ENCODE measurements around the gene IRAG1.
"Not testable (repeated sequence)": the region's sequence is repeated elsewhere in the genome, so short reads cannot be mapped to it uniquely, and the experiment has no call there.

Gene IRAG1

GRCh38 chr11:10709299-10710086 is 15.9 kb upstream of the IRAG1 start:
- no peak for DNase-seq (ENCODE audit: low read depth, low spot score)

DNA sequence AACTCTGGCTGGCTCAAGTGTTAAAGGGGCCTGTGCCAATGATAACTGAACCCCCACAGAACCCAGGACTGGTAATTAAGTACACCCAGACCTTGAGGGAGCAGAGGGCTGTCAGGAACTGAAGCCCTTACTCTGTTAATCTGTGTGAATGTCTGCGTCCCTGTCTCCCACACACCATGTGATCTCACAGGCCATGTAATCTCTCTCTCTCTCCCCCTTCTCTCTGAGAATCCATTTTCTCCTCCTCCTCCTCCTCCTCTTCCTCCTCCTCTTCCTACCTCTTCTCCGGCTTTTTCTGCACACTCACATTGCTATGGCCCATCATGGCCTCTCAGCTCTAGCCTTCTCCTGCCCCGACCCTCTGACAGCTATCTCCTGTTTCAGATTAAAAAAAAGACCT is 14.6 kb upstream of the IRAG1 start:
- no peak for DNase-seq (ENCODE audit: low read depth, low spot score)

DNA sequence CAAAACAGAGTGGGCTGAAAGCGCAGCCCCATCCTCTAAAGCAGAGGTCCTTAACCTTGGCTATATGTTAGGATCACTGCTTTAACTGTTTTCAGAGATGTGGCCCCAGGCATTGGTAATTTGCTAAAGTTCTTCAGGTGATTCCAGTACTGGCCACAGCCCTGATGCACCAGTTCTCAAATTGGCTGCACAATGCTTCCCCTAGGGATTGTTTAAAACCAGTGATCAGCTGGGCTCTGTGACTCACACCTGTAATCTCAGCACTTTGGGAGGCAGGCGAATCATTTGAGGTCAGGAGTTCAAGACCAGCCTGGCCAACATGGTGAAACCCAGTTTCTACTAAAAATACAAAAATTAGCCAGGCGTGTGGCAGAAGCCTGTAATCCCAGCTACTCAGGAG is 8.4 kb upstream of the IRAG1 start:
- DNase-seq (ENCODE audit: low read depth, low spot score), result no peak

DNA sequence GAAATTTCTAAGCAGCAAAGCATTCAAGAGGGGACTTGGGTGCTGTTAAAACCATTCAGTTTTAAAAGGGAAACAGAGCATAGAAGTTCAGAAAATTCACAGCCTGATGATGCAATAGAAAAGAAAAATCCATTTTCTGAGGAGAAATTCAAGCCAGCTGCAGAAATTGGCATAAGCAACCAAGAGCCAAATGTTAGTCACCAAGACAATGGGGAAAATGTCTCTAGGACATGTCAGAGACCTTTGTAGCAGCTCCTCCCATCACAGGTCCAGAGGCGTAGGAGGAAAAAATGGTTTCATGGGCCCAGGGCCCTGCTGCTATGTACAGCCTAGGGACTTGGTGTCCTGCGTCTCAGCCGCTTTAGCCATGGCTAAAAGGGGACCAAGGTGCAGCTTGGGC is 5.5 kb upstream of the IRAG1 start:
- DNase-seq (ENCODE audit: low read depth, low spot score), result no peak

DNA sequence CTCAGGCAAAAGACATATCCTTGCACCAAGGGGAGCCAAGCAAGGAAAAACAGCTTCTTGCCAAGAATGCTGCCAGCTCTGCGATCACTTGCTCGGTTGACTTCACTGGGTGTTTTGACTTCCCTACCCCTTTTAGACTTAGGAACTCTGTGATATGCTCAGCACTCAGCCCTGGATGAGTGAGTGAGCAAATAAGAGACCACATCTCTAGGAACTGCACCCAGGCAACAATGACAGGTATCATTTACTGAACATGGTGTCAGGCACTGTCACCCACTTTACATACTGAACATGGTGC is 3.7 kb upstream of the IRAG1 start:
- no peak for DNase-seq (ENCODE audit: low read depth, low spot score)

DNA sequence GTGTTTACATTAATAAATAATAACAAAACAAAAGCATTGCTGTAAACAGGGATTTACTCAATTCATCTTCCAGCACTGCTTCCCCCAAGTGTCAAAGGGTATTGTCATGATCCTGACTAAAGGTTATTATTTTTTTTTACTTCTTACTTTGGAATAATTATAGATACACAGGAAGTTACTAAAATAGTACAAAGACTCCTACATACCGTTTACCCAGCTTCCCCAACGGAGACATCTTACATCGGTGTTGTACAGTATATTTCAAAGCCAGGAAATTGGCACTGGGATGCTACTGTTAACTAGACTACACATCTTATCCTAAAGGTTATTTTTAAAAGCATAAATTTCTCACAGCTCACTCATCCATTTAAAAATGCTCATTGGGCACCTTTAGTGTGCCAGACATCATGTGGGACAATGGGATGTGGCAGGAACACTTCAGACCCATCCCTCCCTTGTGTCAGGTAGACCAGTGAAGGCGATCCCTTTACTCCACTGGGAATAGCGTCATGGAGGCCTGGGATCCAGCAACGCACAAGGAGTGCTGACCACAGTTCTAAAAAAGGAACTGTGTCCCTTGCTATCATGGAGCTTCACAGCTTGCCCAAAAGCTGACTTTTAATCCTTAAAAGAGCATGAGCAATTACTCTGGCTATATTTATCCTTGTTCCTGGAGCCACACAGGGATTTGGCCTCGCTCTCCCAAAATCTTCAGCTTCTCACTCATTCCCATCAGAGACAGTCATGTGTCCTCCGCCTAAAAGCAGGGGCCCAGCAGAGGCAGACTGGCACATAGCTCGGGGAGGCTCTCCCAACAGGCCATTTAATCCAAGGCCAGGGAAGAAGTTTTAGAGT is 3.1 kb upstream of the IRAG1 start:
- no peak for DNase-seq (ENCODE audit: low read depth, low spot score)

DNA sequence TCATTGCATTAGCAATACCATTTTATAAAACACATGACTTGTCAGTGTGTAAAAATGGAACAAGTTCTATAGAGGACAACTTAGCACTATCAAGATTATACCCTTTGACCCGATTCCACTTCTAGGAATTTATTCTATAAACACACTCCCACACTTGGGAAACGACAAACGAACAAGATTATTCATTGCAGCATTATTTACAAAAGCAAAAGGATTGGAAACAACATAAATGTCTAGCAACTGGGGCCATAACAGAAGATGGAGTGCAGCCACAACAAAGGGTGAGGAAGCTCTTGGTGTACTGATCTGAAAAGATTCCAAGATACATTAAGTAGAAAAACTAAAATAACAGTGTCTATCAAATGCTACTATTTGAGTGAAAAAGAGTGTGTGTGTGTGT is 2.3 kb upstream of the IRAG1 start:
- DNase-seq (ENCODE audit: low read depth, low spot score), result no peak

DNA sequence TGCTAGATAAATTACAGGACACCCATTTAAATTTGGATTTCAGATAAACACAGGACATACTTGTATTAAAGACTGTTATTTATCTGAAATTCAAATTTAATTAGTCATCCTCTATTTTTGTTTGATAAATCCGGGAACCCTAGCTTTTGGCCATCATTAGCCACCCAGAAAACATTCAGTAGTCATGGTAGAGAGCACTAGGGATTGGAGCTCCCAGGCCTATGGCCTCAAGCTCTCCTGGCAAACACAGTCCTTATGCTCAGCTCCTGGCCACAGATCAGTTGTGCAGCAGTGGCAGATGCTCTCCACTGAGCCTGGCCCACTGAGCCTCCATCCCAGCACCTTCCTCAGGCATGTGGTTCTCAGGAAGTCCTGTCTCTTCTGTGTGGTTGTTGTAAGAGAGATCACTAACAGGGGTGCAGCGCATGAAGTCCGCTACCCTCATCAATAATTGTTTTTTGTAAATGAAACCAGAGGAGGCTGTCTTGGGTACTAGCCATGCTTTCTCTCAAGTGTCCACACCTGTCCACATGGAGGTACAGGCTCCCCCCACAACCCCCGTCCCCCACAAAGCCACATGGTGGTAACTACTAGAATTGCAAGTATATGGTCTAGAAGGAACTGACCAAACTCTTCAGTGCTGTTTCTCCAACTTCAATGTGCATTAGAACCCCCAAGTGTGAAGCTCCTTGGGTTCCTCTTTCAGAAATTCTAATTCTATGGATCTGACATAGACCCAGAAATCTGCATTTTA is 1.1 kb upstream of the IRAG1 start:
- DNase-seq (ENCODE audit: low read depth, low spot score), result no peak

- no peak for DNase-seq (ENCODE audit: low read depth, low spot score)
Measured at GRCh38 chr11:10692531-10693115, 932 bp downstream of the IRAG1 start.

DNA sequence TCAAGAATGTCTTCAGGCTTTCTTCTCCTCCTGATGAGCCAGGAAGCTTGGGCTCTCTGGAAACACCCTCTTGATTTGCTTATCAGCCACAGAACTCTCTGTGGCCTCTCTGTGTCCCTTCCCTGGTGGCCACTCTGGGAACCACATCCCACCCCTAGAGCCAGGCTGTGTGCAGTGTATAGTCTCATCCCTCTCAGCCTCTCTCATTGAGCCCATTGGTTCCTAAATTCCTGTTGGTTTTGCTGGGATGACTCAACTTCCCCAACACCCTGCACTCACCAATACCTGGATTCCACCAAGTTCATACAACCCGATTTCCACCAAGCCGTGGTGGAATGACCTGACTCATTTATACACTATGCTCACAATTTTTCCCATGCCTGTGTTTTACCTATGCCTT is 5.2 kb downstream of the IRAG1 start:
- DNase-seq (ENCODE audit: low read depth, low spot score), result no peak

DNA sequence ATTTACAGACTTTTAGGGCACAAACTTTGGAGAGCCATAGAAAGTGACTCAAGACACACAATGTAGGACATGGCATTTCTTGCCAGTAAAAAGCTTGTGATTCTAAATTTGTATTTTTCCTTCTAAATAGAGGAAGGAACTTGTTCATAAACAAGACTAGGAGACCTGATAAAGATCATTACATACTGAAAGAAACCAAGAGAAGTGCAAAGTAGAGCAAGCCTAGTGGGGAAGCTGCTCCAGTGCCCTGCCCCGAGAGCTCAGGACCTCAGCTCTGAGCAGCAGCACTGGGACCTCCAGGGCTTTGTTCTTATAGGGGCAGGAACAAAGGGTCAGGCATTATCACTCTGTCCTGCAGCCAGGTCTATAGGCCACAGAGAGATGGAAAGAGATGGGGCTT is 7.2 kb downstream of the IRAG1 start:
- DNase-seq (ENCODE audit: low read depth, low spot score), result no peak

DNA sequence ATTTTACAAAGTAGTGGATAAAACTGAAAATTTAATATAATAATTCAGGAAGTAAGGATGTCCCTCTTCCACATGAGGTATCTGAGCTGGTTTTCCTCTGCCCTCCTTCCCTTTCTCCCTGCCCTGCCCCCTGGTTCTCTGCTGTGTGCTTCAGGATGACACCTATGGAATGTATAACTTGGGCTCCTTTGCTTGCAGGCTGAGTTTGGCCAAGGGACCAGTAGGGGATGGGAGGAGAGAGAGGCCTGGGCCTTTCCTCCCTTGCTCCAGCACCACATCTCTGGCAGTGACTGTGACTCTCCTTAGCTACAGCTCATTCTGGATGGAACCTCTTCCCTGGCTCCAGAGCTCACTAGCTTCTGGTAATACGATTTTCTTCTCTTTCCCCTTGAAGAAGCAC is 10.1 kb downstream of the IRAG1 start:
- DNase-seq (ENCODE audit: low read depth, low spot score), result no peak

GRCh38 chr11:10680956-10681487 is 12.5 kb downstream of the IRAG1 start:
- no peak for DNase-seq (ENCODE audit: low read depth, low spot score)

DNA sequence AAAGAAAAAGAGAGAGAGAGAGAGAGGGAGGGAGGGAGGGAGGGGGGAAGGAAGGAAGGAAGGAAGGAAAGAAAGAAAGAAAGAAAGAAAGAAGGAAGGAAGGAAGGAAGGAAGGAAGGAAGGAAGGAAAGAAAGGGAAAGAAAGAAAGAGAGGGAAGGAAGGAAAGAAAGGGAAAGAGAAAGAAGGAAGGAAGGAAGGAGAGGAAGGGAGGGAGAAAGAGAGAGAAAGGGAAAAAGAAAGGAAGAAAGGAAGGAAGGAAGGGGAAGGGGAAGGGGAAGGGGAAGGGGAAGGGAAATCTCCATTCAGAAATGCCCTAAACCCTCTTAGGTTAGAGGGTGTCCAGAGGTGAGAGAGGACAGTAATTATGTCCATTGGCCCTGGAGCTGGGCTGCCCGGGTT is 13.3 kb downstream of the IRAG1 start:
- DNase-seq (ENCODE audit: low read depth, low spot score), result not testable (repeated sequence)

GRCh38 chr11:10679644-10680043 is 13.9 kb downstream of the IRAG1 start:
- no peak for DNase-seq (ENCODE audit: low read depth, low spot score)

DNA sequence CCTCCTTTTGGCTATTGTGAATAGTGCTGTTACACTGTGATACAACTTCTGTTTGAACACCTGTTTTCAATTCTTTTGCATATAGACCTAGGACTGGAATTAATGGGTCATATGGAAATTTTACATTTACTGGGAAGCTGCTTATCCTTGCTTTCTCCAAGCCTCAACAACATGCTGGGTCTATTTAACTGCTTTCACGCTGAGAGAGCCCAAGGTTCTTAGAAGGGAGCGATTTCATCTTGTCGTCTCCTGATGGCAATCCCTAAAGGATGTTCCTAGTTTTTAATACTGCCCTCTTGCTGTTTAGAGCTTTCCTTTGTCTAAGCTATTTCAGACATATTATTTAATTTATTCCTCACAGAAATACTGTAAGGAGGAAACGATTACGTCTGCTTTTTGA is 15.5 kb downstream of the IRAG1 start:
- no peak for DNase-seq (ENCODE audit: low read depth, low spot score)

DNA sequence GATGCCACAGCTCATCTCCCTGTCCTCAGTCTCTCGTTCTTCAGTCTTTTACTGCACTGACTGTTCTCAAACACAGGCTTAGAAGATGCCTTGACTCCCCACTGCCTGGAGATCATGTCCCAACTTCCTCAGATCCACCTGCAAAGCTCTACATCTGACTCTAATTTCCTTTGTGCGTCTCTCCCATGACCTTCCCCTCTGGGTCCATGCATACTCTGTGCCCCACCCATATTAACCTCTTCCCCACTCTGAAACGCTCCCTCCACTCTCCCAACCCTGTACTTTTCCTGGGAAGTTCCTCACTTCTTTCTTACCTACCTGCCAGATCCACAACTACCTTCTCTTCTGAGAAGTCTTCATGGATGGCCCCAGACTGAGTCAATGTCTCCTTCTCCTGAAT is 16.6 kb downstream of the IRAG1 start:
- DNase-seq (ENCODE audit: low read depth, low spot score), result no peak

DNA sequence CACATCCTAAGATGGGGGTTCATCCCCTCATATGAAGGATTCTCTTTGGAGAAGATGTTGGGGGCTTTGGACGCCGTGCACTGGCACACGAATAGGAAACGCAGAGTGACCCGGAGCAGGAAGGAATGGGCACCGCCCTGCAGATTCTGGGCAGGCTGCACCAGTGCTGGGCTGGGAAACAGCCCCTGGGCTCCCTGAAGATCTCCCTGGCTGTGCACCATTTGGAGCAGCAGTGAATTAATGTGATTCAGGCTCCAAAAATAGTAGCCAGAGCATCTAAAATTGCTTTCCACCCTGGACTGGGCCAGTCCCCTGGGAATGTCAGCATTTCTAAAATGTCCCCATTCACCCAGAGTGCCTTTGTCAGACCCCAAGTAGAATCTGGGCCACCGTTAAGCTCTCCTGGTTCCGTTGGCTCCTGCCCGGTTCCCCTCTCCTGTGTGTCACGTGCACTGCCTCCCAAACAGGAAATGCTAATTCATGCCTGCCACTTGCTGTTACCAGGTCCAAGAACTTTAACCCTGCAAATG is 18.6 kb downstream of the IRAG1 start:
- no peak for DNase-seq (ENCODE audit: low read depth, low spot score)

GRCh38 chr11:10674440-10674855 is 19.1 kb downstream of the IRAG1 start:
- no peak for DNase-seq (ENCODE audit: low read depth, low spot score)

DNA sequence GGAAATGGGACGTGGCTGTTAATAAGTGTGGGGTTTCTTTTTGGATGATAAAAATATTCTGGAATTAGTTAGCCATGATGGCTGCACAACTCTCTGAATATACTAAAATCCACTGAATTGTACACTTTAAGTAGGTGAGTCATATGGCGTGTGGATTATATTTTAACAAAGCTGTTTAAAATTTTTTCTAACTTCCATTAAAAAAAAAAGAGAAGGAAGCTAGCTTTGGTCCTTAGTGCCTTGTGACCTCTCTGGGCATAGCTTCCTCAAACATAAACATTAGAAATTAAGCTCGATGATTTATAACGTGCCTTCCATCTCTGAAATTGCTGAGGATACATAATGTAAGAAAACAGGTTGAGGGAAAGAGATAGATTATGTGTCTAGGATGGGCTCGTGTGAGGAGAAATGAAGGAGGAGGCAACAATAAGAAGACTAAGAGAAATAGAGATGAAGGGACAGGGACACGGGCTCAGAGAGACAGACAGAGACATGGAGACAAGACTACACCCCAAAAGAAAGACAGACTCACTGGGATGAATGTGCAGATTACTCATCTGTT is 20.0 kb downstream of the IRAG1 start:
- no peak for DNase-seq (ENCODE audit: low read depth, low spot score)

DNA sequence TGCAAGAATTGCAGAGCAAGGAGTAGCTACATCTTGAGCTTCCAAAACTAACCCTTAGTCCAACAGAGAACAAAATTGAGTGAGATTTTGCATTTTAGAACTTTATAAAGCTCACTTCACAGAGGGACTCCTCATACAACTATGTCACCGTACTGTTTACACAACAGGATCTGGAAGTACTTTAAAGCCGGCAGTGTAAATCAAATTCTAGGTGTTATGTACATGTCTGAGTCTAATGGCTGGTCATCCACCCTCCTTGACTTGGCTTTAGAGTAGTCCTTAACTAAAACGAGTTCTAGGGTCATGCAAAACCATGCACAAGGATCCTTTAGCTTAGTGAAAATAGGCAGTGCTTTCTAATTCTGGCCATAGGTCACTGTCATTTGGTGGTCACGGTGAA is 23.5 kb downstream of the IRAG1 start:
- no peak for DNase-seq (ENCODE audit: low read depth, low spot score)
